ENCODE measurements around the gene SLC6A6. TPM values are rescaled to one million over a fixed set of nuclear protein-coding genes. Genes with fewer than 3 reads are reported as not detected.
A peak's percentile ranks its signal among the peaks of the same experiment; 100 is the strongest.

SLC6A6 gene
- total and polyA plus RNA-seq, 12 donors = 10.6 to 197 (median 85.6) TPM

DNA sequence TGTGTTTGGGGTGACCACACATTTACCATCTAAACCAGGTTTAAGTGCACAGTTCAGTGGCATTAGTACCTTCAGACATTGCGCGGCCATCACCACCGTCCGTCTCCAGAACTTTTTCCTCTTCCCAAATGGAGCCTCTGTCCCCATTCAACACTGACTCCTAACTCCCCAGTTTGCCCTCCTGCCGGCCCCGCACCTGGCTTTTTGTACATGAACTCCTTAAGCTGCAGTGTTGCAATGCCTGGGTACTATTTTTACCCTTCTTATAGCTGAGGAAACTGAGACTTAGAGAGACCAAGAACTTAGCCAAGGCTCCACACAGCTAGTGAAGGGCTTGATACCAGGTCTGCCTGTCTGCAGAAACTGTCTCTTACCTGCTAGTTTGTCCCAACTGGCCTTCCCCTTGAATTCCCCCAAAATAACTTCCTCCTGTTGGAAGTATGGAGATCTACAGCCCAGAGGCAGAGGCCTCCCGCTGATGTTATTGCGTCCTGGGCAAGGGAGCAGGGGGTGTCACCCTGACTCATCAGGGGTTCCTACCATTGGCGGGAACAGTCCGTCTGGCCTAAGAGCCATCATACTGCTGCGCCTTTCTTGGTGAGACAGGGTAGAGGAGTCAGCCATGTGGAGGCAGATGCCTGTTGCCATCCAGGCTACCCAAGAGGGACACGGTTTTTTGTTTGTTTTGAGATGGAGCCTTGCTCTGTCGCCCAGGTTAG lies 72.1 kb downstream of the SLC6A6 start:
- no peak for DNase-seq
- no peaks in the 10 kb centered on the region for H3K9me3 ChIP-seq (replicated peaks in 1 of 3)
- TF ChIP-seq POLR2A (IDR thresholded peaks at IDR 0.05) (no peak), CTCF (IDR thresholded peaks at IDR 0.05) (no peak)
- peaks cover 19 to 27% of the 10 kb centered on the region in 2 donors for H3K4me1 ChIP-seq (replicated peaks in 1 of 2)
- intact Hi-C loops (cut with DNase I) = no loop called here
- WGBS, 4 donors = 92 to 97% (median 94%) methylated on average over 12 to 13 of the region's 13 CpGs
- no peak overlapping the region for H3K4me3 ChIP-seq
- peaks cover 0 to 51% of the 10 kb centered on the region in 2 donors for H3K36me3 ChIP-seq (replicated peaks in 1 of 2)
- no peaks in the 10 kb centered on the region for H3K27me3 ChIP-seq
- peak overlapping the region in 2 of 5 donors; percentile 38 to 51 for H3K27ac ChIP-seq

DNA sequence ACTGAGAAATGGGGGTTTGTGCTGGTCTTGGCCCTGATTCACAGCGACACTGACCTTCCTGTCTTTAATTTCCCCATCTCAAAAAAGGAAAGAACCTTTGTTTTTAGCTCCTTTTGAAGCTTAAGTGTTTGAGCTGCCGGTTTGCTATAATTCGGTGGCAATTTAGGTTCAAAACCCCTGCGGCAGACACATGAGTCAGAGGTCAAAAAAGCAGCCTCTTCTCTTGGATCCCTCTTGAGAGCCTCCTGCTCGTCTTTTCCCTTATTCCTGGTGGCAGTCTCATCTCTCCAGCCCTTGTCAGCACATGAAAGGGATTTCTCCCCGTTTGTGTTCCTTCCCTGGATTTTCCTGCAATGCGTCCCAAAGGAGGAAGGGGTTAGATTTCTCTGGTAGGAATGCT lies 73.2 kb downstream of the SLC6A6 start:
- 67 to 80% (median 72%) methylated on average over 7 of the region's 7 CpGs for WGBS, 4 donors
- Histone ChIP-seq H3K9me3 (replicated peaks in 1 of 3) (no peaks in the 10 kb centered on the region), H3K27ac (no peak overlapping the region), H3K27me3 (no peaks in the 10 kb centered on the region), H3K36me3 (replicated peaks in 1 of 2) (peaks cover 0 to 55% of the 10 kb centered on the region in 2 donors), H3K4me1 (replicated peaks in 1 of 2) (peaks cover 19 to 38% of the 10 kb centered on the region in 2 donors), H3K4me3 (no peak overlapping the region)
- no peak for DNase-seq
- intact Hi-C loops (cut with DNase I) = no loop called here
- TF ChIP-seq CTCF (IDR thresholded peaks at IDR 0.05) (no peak), POLR2A (IDR thresholded peaks at IDR 0.05) (no peak)

DNA sequence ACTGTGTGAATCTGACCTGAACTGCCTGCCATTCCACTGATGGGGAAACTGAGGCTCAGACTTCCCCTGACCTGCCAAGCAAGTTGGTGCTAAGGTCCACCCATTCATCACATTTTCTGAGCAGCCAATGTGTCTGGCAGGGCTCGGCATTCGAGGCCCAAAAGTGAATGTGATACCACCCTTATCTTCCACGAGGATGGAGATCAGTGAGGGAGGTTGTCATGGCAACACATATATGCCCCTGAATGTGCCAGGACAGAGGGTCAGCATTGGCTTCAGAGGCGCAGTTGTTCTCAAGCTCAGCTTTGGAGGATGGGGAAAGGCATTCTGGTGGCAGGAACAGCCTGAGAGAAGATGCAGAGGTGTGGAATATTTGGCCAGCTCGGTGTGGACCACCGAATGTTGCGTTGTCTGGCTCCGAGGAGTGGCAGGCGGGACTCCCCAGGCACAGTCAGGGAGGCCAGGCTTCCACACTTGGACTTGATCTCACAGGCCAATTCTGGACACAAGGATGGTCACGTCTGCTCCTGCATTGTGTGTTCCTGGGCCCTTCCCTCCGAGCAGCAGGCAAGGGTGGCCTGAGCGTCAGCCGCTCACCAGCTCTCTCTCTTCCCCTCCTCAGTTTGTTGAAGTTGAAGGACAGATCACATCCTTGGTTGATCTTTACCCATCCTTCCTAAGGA lies 74.3 kb downstream of the SLC6A6 start:
- H3K27me3 ChIP-seq = no peaks in the 10 kb centered on the region
- peaks cover 20 to 43% of the 10 kb centered on the region in 2 donors for H3K4me1 ChIP-seq (replicated peaks in 1 of 2)
- intact Hi-C loops (cut with DNase I) = no loop called here
- no peak for TF ChIP-seq POLR2A (IDR thresholded peaks at IDR 0.05)
- TF ChIP-seq CTCF (IDR thresholded peaks at IDR 0.05) = no peak
- peaks cover 0 to 61% of the 10 kb centered on the region in 2 donors for H3K36me3 ChIP-seq (replicated peaks in 1 of 2)
- H3K27ac ChIP-seq = no peak overlapping the region
- no peak for DNase-seq
- no peak overlapping the region for H3K4me3 ChIP-seq
- H3K9me3 ChIP-seq (replicated peaks in 1 of 3) = no peaks in the 10 kb centered on the region
- WGBS, 4 donors = 93 to 96% (median 95%) methylated on average over 13 of the region's 13 CpGs

DNA sequence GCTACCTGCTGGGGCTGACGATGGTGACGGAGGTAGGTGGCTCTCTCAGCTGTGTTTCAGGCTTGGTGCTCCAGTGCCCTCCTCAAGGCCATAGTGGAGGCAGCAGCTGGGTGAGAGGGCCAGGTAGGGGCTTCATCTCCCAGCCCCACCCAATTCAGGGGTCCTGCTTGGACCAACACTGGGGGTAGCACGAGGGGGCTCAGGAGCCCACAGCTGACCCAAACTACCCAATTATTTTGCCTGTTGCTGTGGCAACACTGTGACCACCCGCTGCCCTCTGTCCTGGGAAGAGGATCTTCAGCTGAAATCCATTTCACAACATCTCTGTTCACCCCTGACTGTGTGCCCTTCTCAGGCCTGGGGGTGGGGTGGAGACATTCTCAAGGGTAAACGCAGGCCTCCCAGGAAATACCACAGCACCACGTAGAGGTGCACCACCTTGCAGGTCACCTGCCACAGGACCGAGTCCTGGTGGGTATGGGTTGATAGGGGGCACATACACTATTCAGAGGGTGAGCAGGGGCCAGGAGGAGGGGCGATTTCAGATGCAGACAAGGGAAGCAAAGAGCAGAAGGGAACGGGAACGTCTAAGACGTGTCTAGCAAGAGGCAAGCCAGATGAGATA lies 75.0 kb downstream of the SLC6A6 start:
- Histone ChIP-seq H3K4me1 (replicated peaks in 1 of 2) (peaks cover 23 to 47% of the 10 kb centered on the region in 2 donors), H3K27me3 (no peaks in the 10 kb centered on the region), H3K9me3 (replicated peaks in 1 of 3) (no peaks in the 10 kb centered on the region), H3K27ac (no peak overlapping the region), H3K4me3 (no peak overlapping the region), H3K36me3 (replicated peaks in 1 of 2) (peaks cover 0 to 61% of the 10 kb centered on the region in 2 donors)
- no peak for DNase-seq
- 89 to 96% (median 91%) methylated on average over 9 to 11 of the region's 11 CpGs for WGBS, 4 donors
- intact Hi-C loops (cut with DNase I) = no loop called here
- TF ChIP-seq POLR2A (IDR thresholded peaks at IDR 0.05) (no peak), CTCF (IDR thresholded peaks at IDR 0.05) (no peak)
